K562 (cell line): Measurements from ENCODE around the gene RXFP1. TPM values are rescaled to one million over a fixed set of nuclear protein-coding genes. Genes with fewer than 3 reads are reported as not detected.

Experiments
- ATAC-seq: fragments of 200-7000 bp; cut with Tn5 transposase; 3 replicates; pipeline ENCODE4 v1.9.1; 2020; ENCODE audit warnings: moderate library complexity
- BruUV-seq: library from RNA; stranded (reverse); fragments of 400-500 nt; replicated peaks from 2 replicates; lab custom pipeline; 2021; lab: Mats Ljungman, UMichigan
- CTCF ChIA-PET: fragments of 300-600 bp; formaldehyde crosslinking; extraction: SDS; loops from one replicate; lab custom pipeline; 2021; ENCODE audit warnings: low intra/inter-chr PET ratio; lab: Yijun Ruan, JAX
- POLR2A ChIA-PET: fragments of 300-600, 350-650 bp; sonication (Branson Sonifier 250); formaldehyde crosslinking; extraction: SDS; loops from one replicate; lab custom pipeline; 2021; ENCODE audit warnings: antibody characterized with exemption, inconsistent platforms; lab: Yijun Ruan, JAX
- DNase-seq, 4 experiments: peaks; one replicate each; pipeline versions ENCODE4 v3.0.0 to v3.0.0-alpha.2; 2011 to 2018; ENCODE audit warnings: low spot score in 3 of 4, mixed read lengths in 3 of 4; ENCODE audit errors: extremely low read depth in 1 of 4
- FAIRE-seq: peaks from 2 replicates; lab custom pipeline; 2011; peaks lifted over from hg19 to GRCh38; lab: Jason Lieb, UNC
- H2AFZ ChIP-seq: 2 replicates; pipeline ENCODE4 v1.6.0; 2011; ENCODE audit warnings: low read depth, low read length, control low read depth, inconsistent platforms
- H3K27ac ChIP-seq: fragments of 200-600 bp; 3 replicates; pipeline ENCODE4 v1.8.0; 2011; ENCODE audit warnings: low read depth, mild to moderate bottlenecking, control low read depth, inconsistent platforms, low read length, moderate library complexity, mixed read lengths; ENCODE audit errors: extremely low read depth
- H3K27me3 ChIP-seq, 2 experiments: fragments of 300-600 bp in 1 of 2; 2 replicates in 1 of 2; 3 replicates in 1 of 2; pipeline versions ENCODE4 v1.6.0 to v1.8.0; 2011; ENCODE audit warnings: inconsistent platforms in 2 of 2, low read length in 2 of 2, mild to moderate bottlenecking in 1 of 2, mixed read lengths in 1 of 2, moderate library complexity in 1 of 2; ENCODE audit not compliant: control insufficient read depth in 2 of 2, insufficient read depth in 2 of 2
- H3K36me3 ChIP-seq: fragments of 300-600 bp; 3 replicates; pipeline ENCODE4 v1.8.0; 2011; ENCODE audit warnings: mild to moderate bottlenecking, low read length, inconsistent platforms; ENCODE audit not compliant: control insufficient read depth, insufficient read depth
- H3K4me1 ChIP-seq, 2 experiments: fragments of 200-600 bp in 1 of 2; replicated peaks in 1 of 2; 2 replicates in 1 of 2; 3 replicates in 1 of 2; pipeline versions ENCODE4 v1.5.1 to v1.8.0; 2011; ENCODE audit warnings: inconsistent platforms in 2 of 2, low read length in 2 of 2, mild to moderate bottlenecking in 1 of 2, mixed read lengths in 1 of 2, moderate library complexity in 1 of 2; ENCODE audit not compliant: control insufficient read depth in 2 of 2, insufficient read depth in 2 of 2
- H3K4me2 ChIP-seq: 2 replicates; pipeline ENCODE4 v1.6.1; 2011; ENCODE audit warnings: low read length, control low read depth, inconsistent platforms, mixed read lengths; ENCODE audit not compliant: insufficient read depth
- H3K4me3 ChIP-seq: fragments of 200-600 bp; sonication (generic), shearing (Covaris generic); 2 replicates; pipeline ENCODE4 v1.5.1; 2016; ENCODE audit warnings: control low read depth, inconsistent platforms
- H3K79me2 ChIP-seq: fragments of 200-600 bp; 3 replicates; pipeline ENCODE4 v1.8.0; 2011; ENCODE audit warnings: low read length, inconsistent platforms; ENCODE audit not compliant: control insufficient read depth, insufficient read depth
- H3K9ac ChIP-seq, 2 experiments: 2 replicates each; pipeline versions ENCODE4 v1.6.0 to v1.6.1; 2011; ENCODE audit warnings: low read depth in 2 of 2, low read length in 2 of 2, control low read depth in 1 of 2, inconsistent platforms in 1 of 2, mild to moderate bottlenecking in 1 of 2, mixed read lengths in 1 of 2; ENCODE audit not compliant: insufficient read depth in 1 of 2
- H3K9me1 ChIP-seq: one replicate; pipeline ENCODE4 v1.6.0; 2011; ENCODE audit warnings: inconsistent platforms, mild to moderate bottlenecking, low read length, moderate library complexity; ENCODE audit not compliant: control insufficient read depth, insufficient read depth
- H3K9me3 ChIP-seq: replicated peaks from 2 replicates; pipeline ENCODE4 v1.5.1; 2011; ENCODE audit warnings: low read depth, low read length, inconsistent platforms; ENCODE audit not compliant: control insufficient read depth, insufficient read depth
- H4K20me1 ChIP-seq: replicated peaks from 2 replicates; pipeline ENCODE4 v1.6.1; 2011; ENCODE audit warnings: low read length, inconsistent platforms, mixed read lengths; ENCODE audit not compliant: control insufficient read depth, insufficient read depth
- ARNT ChIP-seq, 2 experiments: fragments of 450-650 bp; IDR thresholded peaks; 2 replicates each; pipeline ENCODE4 v1.6.1; 2016; ENCODE audit warnings: mild to moderate bottlenecking in 1 of 2
- CEBPZ ChIP-seq: fragments of 150-350 bp; IDR thresholded peaks from 2 replicates; pipeline ENCODE4 v1.6.1; 2014; ENCODE audit warnings: low read depth, mild to moderate bottlenecking, low read length, borderline replicate concordance
- KAT2B ChIP-seq: IDR thresholded peaks from one replicate; pipeline ENCODE4 v1.6.1; 2012; ENCODE audit warnings: low read depth, mild to moderate bottlenecking, control low read depth, inconsistent platforms, low read length, moderate library complexity
- L3MBTL2 ChIP-seq: fragments of 450-650 bp; IDR thresholded peaks from 2 replicates; pipeline ENCODE4 v1.6.1; 2016; ENCODE audit warnings: mild to moderate bottlenecking, moderate library complexity
- NR1H2 ChIP-seq: sonication (generic); formaldehyde crosslinking; IDR thresholded peaks from 2 replicates; pipeline ENCODE4 v1.4.0; 2020; ENCODE audit warnings: mild to moderate bottlenecking, missing genetic modification reagents
- RFX1 ChIP-seq: fragments of 450-650 bp; IDR thresholded peaks from 2 replicates; pipeline ENCODE4 v1.6.1; 2016; ENCODE audit warnings: mild to moderate bottlenecking, moderate library complexity
- SRF ChIP-seq, 2 experiments: fragments of 250-450, 450-650 bp in 1 of 2; sonication (Bioruptor Pico) in 1 of 2; sonication (generic) in 1 of 2; formaldehyde crosslinking; IDR thresholded peaks; 2 replicates each; pipeline versions ENCODE4 v1.5.0 to v1.5.1; 2020 to 2022; ENCODE audit warnings: mild to moderate bottlenecking in 1 of 2, missing genetic modification reagents in 1 of 2
- ZBTB5 ChIP-seq: fragments of 450-650 bp; IDR thresholded peaks from 2 replicates; pipeline ENCODE4 v1.6.1; 2017; ENCODE audit warnings: antibody characterized with exemption
- ZMIZ1 ChIP-seq, 2 experiments: fragments of 150-350 bp in 1 of 2; IDR thresholded peaks; 2 replicates each; pipeline ENCODE4 v1.6.1; 2012 to 2016; ENCODE audit warnings: low read depth in 2 of 2, low read length in 2 of 2, mild to moderate bottlenecking in 1 of 2, moderate library complexity in 1 of 2
- ZNF384 ChIP-seq: IDR thresholded peaks from 2 replicates; pipeline ENCODE4 v1.6.1; 2012; ENCODE audit warnings: low read depth, low read length, improper control_type of control experiment
- WGBS: fragments of 100-300 bp; shearing (Covaris generic); methylation state at CpG from one replicate; pipeline ENCODE4 v1.1.6; 2016; ENCODE audit warnings: low coverage, mixed read lengths; ENCODE audit not compliant: insufficient coverage; ENCODE audit errors: missing lambda C conversion rate; 5-methylcytosine and 5-hydroxymethylcytosine counted together
- in situ Hi-C: fragments of 300-500 bp; cut with MboI; formaldehyde crosslinking; loops from 4 replicates; pipeline ENCODE4 v1.15.0; 2018; ENCODE audit warnings: inconsistent platforms, mixed read lengths
- intact Hi-C: fragments of 100-400 bp; cut with micrococcal nuclease; formaldehyde crosslinking; loops from 2 replicates; pipeline ENCODE4 v1.14.2; 2022
- polyA plus RNA-seq, 8 experiments: library from polyadenylated mRNA; depleted of rRNA in 4 of 8; stranded (reverse) in 5 of 8; unstranded in 3 of 8; fragments of >200 nt; fragmentation: Nextera tagmentation in 2 of 8; fragmentation: Illumina TruSeq in 1 of 8; extraction: Ambion mirVana in 2 of 8; extraction: Trizol in 1 of 8; gene quantifications; 2 replicates each; pipeline versions ENCODE4 v1.2.1 to v1.2.3, GENCODE V29; 2011 to 2014; ENCODE audit warnings: inconsistent platforms in 1 of 8, missing spikeins in 1 of 8
- total RNA-seq, 7 experiments: library from RNA; depleted of rRNA in 6 of 7; stranded (reverse); fragments of >200 nt in 6 of 7; fragmentation: Illumina TruSeq in 2 of 7; extraction: Trizol in 2 of 7; gene quantifications; 2 replicates each; pipeline versions ENCODE4 v1.2.1 to v1.2.3, GENCODE V29; 2011 to 2021; ENCODE audit warnings: low replicate concordance in 1 of 7

The RXFP1 gene
- total and polyA plus RNA-seq, 9 of the 15 experiments (the other 6 are each of a cell fraction or from before 2014, with no cell fraction given), result 0.03 to 0.06 (median 0.04) TPM; not detected in 6

DNA sequence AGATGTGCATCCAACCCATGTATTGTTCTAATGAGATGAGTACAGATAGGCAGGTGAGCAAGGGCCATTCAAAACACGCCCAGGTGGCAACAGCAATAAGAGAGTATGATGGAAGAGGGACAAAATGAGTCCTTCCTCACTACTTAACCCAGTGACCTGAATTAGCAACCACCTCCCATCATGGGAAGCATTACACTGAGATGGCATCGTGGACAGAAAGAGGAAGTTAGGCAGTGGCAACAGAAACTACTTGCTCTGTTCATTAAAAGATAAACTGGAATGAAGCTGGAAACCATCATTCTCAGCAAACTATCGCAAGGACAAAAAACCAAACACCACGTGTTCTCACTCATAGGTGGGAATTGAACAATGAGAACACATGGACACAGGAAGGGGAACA is 17.2 kb downstream of the RXFP1 start (continued):
- no peak for TF ChIP-seq CEBPZ
- TF ChIP-seq L3MBTL2, result 0 out of 2 replicates have a peak, but pooled peaks have one; percentile 21
- no peak for TF ChIP-seq ARNT (IDR thresholded peaks at IDR 0.05)

- Histone ChIP-seq H4K20me1 (no peaks in the 10 kb centered on the region), H2AFZ (peak overlapping the region; percentile 33; the same call in 1 of the 2 replicates), H3K9ac (no peak overlapping the region), H3K27me3 (no peaks in the 10 kb centered on the region), H3K4me3 (no peak overlapping the region), H3K4me2 (no peak overlapping the region; the same call in 1 of the 2 replicates), H3K27ac (peak overlapping the region; percentile 20; the same call in 1 of the 3 replicates), H3K9me1 (no peaks in the 10 kb centered on the region), H3K4me1 (no peaks in the 10 kb centered on the region; a peak in 3 of 5 replicates), H3K79me2 (no peaks in the 10 kb centered on the region), H3K9me3 (no peaks in the 10 kb centered on the region), H3K36me3 (no peaks in the 10 kb centered on the region)
- peak; percentile 52 for ATAC-seq
- ChIA-PET POLR2A (no interaction called here), CTCF (no interaction called here)
- intact Hi-C loops, result no loop called here
- DNase-seq, result peak in 1 of 4 experiments; percentile 24
- 13% methylated on average over 9 of the region's 9 CpGs for WGBS
- in situ Hi-C loops, result no loop called here
- BruUV-seq, result no TSS peak
- FAIRE-seq, result no peak
- TF ChIP-seq NR1H2 (CRISPR knock-in tag) (no peak), RFX1 (peak; percentile 31; the same call in 1 of the 2 replicates), ZNF384 (no peak), ZMIZ1 (IDR thresholded peaks at IDR 0.05; ENCODE audit: low read depth in 2 of 2, low read length in 2 of 2) (no peak), ZBTB5 (no peak), SRF (CRISPR knock-in tag; IDR thresholded peaks at IDR 0.05) (peak in 1 of 2 experiments; percentile 76; a peak in 2 of 4 replicates), KAT2B (no peak)
Observed at GRCh38 chr4:158540125-158540907, 18.6 kb downstream of the RXFP1 start.
